IMR-90 (cell line): Measurements from ENCODE around the gene FAM241A. TPM values are rescaled to one million over a fixed set of nuclear protein-coding genes. Genes with fewer than 3 reads are reported as not detected.
"Not testable (repeated sequence)": the region's sequence is repeated elsewhere in the genome, so short reads cannot be mapped to it uniquely, and the experiment has no call there.

ENCODE experiments used
- ATAC-seq: fragments of 200-7000 bp; cut with Tn5 transposase; 2 replicates; pipeline ENCODE4 v1.9.1; 2020; ENCODE audit warnings: low read depth, mild to moderate bottlenecking, moderate library complexity
- BruUV-seq: library from RNA; stranded (reverse); fragments of 400-500 nt; replicated peaks from 2 replicates; lab custom pipeline; 2021; lab: Mats Ljungman, UMichigan
- CTCF ChIA-PET: fragments of 300-600 bp; formaldehyde crosslinking; extraction: SDS; loops from one replicate; lab custom pipeline; 2021; ENCODE audit warnings: antibody characterized with exemption; lab: Yijun Ruan, JAX
- POLR2A ChIA-PET: fragments of 300-600 bp; sonication (Branson Sonifier 250); formaldehyde crosslinking; loops from one replicate; lab custom pipeline; 2022; ENCODE audit warnings: antibody characterized with exemption; ENCODE audit not compliant: unreplicated experiment; lab: Charles Lee
- DNase-seq: peaks from one replicate; pipeline ENCODE4 v3.0.0; 2013
- H2AFZ ChIP-seq: replicated peaks from 2 replicates; pipeline ENCODE3; 2013; ENCODE audit warnings: low read length, mild to moderate bottlenecking; ENCODE audit not compliant: poor library complexity
- H2AK5ac ChIP-seq: 2 replicates; pipeline ENCODE4 v1.6.1; 2013; ENCODE audit warnings: low read depth, low read length, inconsistent platforms
- H2AK9ac ChIP-seq: replicated peaks from 2 replicates; pipeline ENCODE3; 2013; ENCODE audit warnings: mild to moderate bottlenecking, low read depth, low read length, moderate library complexity; ENCODE audit not compliant: poor library complexity
- H2BK120ac ChIP-seq: 2 replicates; pipeline ENCODE4 v1.6.1; 2013; ENCODE audit warnings: low read depth, low read length, inconsistent platforms
- H2BK15ac ChIP-seq: 3 replicates; pipeline ENCODE4 v1.6.1; 2013; ENCODE audit warnings: low read depth, low read length, inconsistent platforms
- H2BK20ac ChIP-seq: 2 replicates; pipeline ENCODE4 v1.6.1; 2013; ENCODE audit warnings: low read depth, mild to moderate bottlenecking, inconsistent platforms, low read length, moderate library complexity
- H2BK5ac ChIP-seq: 2 replicates; pipeline ENCODE4 v1.6.1; 2013; ENCODE audit warnings: mild to moderate bottlenecking, low read depth, low read length, inconsistent platforms; ENCODE audit not compliant: poor library complexity, severe bottlenecking
- H3K14ac ChIP-seq: replicated peaks from 2 replicates; pipeline ENCODE4 v1.6.1; 2013; ENCODE audit warnings: low read depth, low read length, inconsistent platforms
- H3K18ac ChIP-seq: 2 replicates; pipeline ENCODE4 v1.6.1; 2013; ENCODE audit warnings: low read depth, low read length, control low read depth
- H3K23ac ChIP-seq: 2 replicates; pipeline ENCODE4 v1.6.1; 2013; ENCODE audit warnings: low read depth, low read length, inconsistent platforms
- H3K27ac ChIP-seq: 2 replicates; pipeline ENCODE4 v1.5.1; 2013; ENCODE audit warnings: mild to moderate bottlenecking, control low read depth, low read length; ENCODE audit not compliant: insufficient read depth
- H3K27me3 ChIP-seq: 2 replicates; pipeline ENCODE4 v1.6.1; 2013; ENCODE audit warnings: low read length; ENCODE audit not compliant: control insufficient read depth, insufficient read depth
- H3K36me3 ChIP-seq: 2 replicates; pipeline ENCODE4 v1.6.1; 2013; ENCODE audit warnings: low read length, mixed read lengths; ENCODE audit not compliant: control insufficient read depth, insufficient read depth
- H3K4ac ChIP-seq: 2 replicates; pipeline ENCODE4 v1.6.1; 2013; ENCODE audit warnings: low read depth, low read length, inconsistent platforms
- H3K4me1 ChIP-seq: 2 replicates; pipeline ENCODE4 v1.6.1; 2013; ENCODE audit warnings: low read length, mixed read lengths; ENCODE audit not compliant: control insufficient read depth, insufficient read depth
- H3K4me2 ChIP-seq: 2 replicates; pipeline ENCODE4 v1.6.1; 2013; ENCODE audit warnings: low read depth, mild to moderate bottlenecking, control low read depth, low read length, moderate library complexity
- H3K4me3 ChIP-seq: 2 replicates; pipeline ENCODE4 v1.5.1; 2013; ENCODE audit warnings: low read depth, mild to moderate bottlenecking, control low read depth, low read length, moderate library complexity; ENCODE audit not compliant: insufficient read depth
- H3K56ac ChIP-seq: 2 replicates; pipeline ENCODE4 v1.6.1; 2013; ENCODE audit warnings: low read length, inconsistent platforms; ENCODE audit not compliant: insufficient read depth; ENCODE audit errors: extremely low read depth
- H3K79me1 ChIP-seq, 2 experiments: 2 replicates each; pipeline ENCODE4 v1.6.1; 2013; ENCODE audit warnings: low read length in 2 of 2, inconsistent platforms in 1 of 2, low read depth in 1 of 2
- H3K9ac ChIP-seq: 2 replicates; pipeline ENCODE4 v1.6.1; 2013; ENCODE audit warnings: low read depth, low read length, control low read depth
- H3K9me1 ChIP-seq: 2 replicates; pipeline ENCODE4 v1.6.1; 2013; ENCODE audit warnings: low read length, inconsistent platforms; ENCODE audit not compliant: insufficient read depth
- H3K9me3 ChIP-seq: 2 replicates; pipeline ENCODE4 v1.6.1; 2013; ENCODE audit warnings: low read length; ENCODE audit not compliant: control insufficient read depth, insufficient read depth
- H4K20me1 ChIP-seq: 2 replicates; pipeline ENCODE4 v1.6.1; 2013; ENCODE audit warnings: low read length, inconsistent platforms; ENCODE audit not compliant: insufficient read depth
- H4K5ac ChIP-seq: 2 replicates; pipeline ENCODE4 v1.6.1; 2013; ENCODE audit warnings: mild to moderate bottlenecking, low read depth, low read length, control low read depth
- H4K8ac ChIP-seq, 2 experiments: 2 replicates each; pipeline ENCODE4 v1.6.1; 2013; ENCODE audit warnings: low read depth in 2 of 2, low read length in 2 of 2, control low read depth in 1 of 2, inconsistent platforms in 1 of 2
- H4K91ac ChIP-seq: 2 replicates; pipeline ENCODE4 v1.6.1; 2013; ENCODE audit warnings: low read depth, low read length, inconsistent platforms; ENCODE audit not compliant: insufficient read depth
- WGBS, 2 experiments: methylation state at CpG; one replicate each; pipeline versions ENCODE4 v1.1.5 to v1.1.7; 2013; ENCODE audit warnings: missing lambda C conversion rate in 2 of 2; ENCODE audit not compliant: insufficient read length in 1 of 2; ENCODE audit errors: extremely low coverage in 2 of 2; 5-methylcytosine and 5-hydroxymethylcytosine counted together
- dilution Hi-C: fragments of 300-500 bp; cut with HindIII; formaldehyde crosslinking; loops from one replicate; pipeline ENCODE4 v1.14.3; 2018; ENCODE audit warnings: low sequenced_read_pairs; ENCODE audit not compliant: unreplicated experiment
- in situ Hi-C: fragments of 300-500 bp; cut with MboI; formaldehyde crosslinking; loops from 3 replicates; pipeline ENCODE4 v1.14.3; 2019; ENCODE audit warnings: low sequenced_read_pairs, inconsistent platforms, mixed read lengths
- intact Hi-C: fragments of 100-400 bp; cut with micrococcal nuclease; formaldehyde crosslinking; loops from 2 replicates; pipeline ENCODE4 v1.10.0; 2022
- polyA plus RNA-seq, 3 experiments: library from polyadenylated mRNA; depleted of rRNA; stranded (reverse); fragments of >200 nt; gene quantifications; 2 replicates each; pipeline ENCODE4 v1.2.3, GENCODE V29; 2012; ENCODE audit warnings: low replicate concordance in 1 of 3
- total RNA-seq: library from RNA; depleted of rRNA; stranded (reverse); fragments of >200 nt; gene quantifications from 2 replicates; pipeline ENCODE4 v1.2.3, GENCODE V29; 2012

FAM241A gene
- total and polyA plus RNA-seq, 2 of the 4 experiments (the other 2 are of a cell fraction) = under 0.01 to 0.24 TPM

- DNase-seq, H2BK20ac ChIP-seq, H3K36me3 ChIP-seq, H3K9ac ChIP-seq, H3K56ac ChIP-seq, H4K5ac ChIP-seq, H2BK15ac ChIP-seq, H3K18ac ChIP-seq, BruUV-seq, dilution Hi-C loops, H3K23ac ChIP-seq, H3K79me1 ChIP-seq, ATAC-seq, H3K4me3 ChIP-seq, H3K9me1 ChIP-seq, in situ Hi-C loops, POLR2A ChIA-PET, H3K9me3 ChIP-seq, H2AK9ac ChIP-seq, H3K4me1 ChIP-seq, CTCF ChIA-PET, H2BK120ac ChIP-seq, intact Hi-C loops, H3K14ac ChIP-seq, H3K4me2 ChIP-seq, H4K91ac ChIP-seq, H2BK5ac ChIP-seq, H2AK5ac ChIP-seq, H3K27me3 ChIP-seq, H3K27ac ChIP-seq, H3K4ac ChIP-seq, H2AFZ ChIP-seq, H4K8ac ChIP-seq, H4K20me1 ChIP-seq: not testable (repeated sequence)
- no CpG with 5 or more reads among the region's 7 CpGs for WGBS, 2 experiments
Measured at GRCh38 chr4:112208137-112209095, 63.2 kb downstream of the FAM241A start.
